PC-9 (cell line): ENCODE measurements around the gene ADIG.

Experiments used
- EZH2 ChIP-seq: fragments of 200-600 bp; sonication (generic); IDR thresholded peaks from 2 replicates; pipeline ENCODE4 v1.8.0; 2017; ENCODE audit warnings: antibody characterized with exemption, low read depth
- TF ChIP-seq, protein P1 (sequence below): fragments of 200-600 bp; sonication (generic); conservative IDR thresholded peaks from 2 replicates; pipeline ENCODE4 v1.6.1; 2017; ENCODE audit warnings: mixed run types, antibody characterized with exemption, mild to moderate bottlenecking, moderate library complexity

GRCh38 chr20:38608188-38608587 lies 27.2 kb downstream of the ADIG start:
- TF ChIP-seq, protein P1, sequence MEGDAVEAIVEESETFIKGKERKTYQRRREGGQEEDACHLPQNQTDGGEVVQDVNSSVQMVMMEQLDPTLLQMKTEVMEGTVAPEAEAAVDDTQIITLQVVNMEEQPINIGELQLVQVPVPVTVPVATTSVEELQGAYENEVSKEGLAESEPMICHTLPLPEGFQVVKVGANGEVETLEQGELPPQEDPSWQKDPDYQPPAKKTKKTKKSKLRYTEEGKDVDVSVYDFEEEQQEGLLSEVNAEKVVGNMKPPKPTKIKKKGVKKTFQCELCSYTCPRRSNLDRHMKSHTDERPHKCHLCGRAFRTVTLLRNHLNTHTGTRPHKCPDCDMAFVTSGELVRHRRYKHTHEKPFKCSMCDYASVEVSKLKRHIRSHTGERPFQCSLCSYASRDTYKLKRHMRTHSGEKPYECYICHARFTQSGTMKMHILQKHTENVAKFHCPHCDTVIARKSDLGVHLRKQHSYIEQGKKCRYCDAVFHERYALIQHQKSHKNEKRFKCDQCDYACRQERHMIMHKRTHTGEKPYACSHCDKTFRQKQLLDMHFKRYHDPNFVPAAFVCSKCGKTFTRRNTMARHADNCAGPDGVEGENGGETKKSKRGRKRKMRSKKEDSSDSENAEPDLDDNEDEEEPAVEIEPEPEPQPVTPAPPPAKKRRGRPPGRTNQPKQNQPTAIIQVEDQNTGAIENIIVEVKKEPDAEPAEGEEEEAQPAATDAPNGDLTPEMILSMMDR, result no peak
- TF ChIP-seq EZH2, result no peak
